Gastroesophageal sphincter (tissue), 3 donors: ENCODE measurements around the gene NDUFB8.

Experiments used
- CTCF ChIP-seq, 4 experiments: fragments of 200-600 bp in 2 of 4; fragments of 450-650 bp in 2 of 4; sonication (generic) in 1 of 4; IDR thresholded peaks; one replicate each; pipeline ENCODE4 v1.5.1; 2017 to 2019; ENCODE audit warnings: antibody characterized with exemption in 4 of 4, mild to moderate bottlenecking in 2 of 4, moderate library complexity in 2 of 4
- EP300 ChIP-seq: sonication (generic); formaldehyde crosslinking; IDR thresholded peaks from one replicate; pipeline ENCODE4 v1.6.1; 2017; ENCODE audit warnings: antibody characterized with exemption, mild to moderate bottlenecking
- POLR2A ChIP-seq, 2 donors: fragments of 450-650 bp; IDR thresholded peaks; one replicate each; pipeline ENCODE4 v1.6.1; 2017; ENCODE audit warnings: antibody characterized with exemption in 2 of 2, mild to moderate bottlenecking in 2 of 2, moderate library complexity in 1 of 2
- POLR2AphosphoS5 ChIP-seq: sonication (generic); formaldehyde crosslinking; IDR thresholded peaks from one replicate; pipeline ENCODE4 v1.6.1; 2017; ENCODE audit warnings: antibody characterized with exemption

GRCh38 chr10:100519311-100520051 lies 10.2 kb downstream of the NDUFB8 start, which contains the start of gene SEC31B:
- TF ChIP-seq CTCF (IDR thresholded peaks at IDR 0.05) (no peak), POLR2A (IDR thresholded peaks at IDR 0.05) (no peak), POLR2AphosphoS5 (no peak), EP300 (no peak)
